Brain pericyte (primary cell): ENCODE data around the gene KATNIP.
A peak's percentile ranks its signal among the peaks of the same experiment; 100 is the strongest.

Source experiments
- DNase-seq: peaks from one replicate; pipeline ENCODE4 v3.0.0-alpha.2; 2012; ENCODE audit warnings: low read depth, low spot score

The KATNIP gene

DNA sequence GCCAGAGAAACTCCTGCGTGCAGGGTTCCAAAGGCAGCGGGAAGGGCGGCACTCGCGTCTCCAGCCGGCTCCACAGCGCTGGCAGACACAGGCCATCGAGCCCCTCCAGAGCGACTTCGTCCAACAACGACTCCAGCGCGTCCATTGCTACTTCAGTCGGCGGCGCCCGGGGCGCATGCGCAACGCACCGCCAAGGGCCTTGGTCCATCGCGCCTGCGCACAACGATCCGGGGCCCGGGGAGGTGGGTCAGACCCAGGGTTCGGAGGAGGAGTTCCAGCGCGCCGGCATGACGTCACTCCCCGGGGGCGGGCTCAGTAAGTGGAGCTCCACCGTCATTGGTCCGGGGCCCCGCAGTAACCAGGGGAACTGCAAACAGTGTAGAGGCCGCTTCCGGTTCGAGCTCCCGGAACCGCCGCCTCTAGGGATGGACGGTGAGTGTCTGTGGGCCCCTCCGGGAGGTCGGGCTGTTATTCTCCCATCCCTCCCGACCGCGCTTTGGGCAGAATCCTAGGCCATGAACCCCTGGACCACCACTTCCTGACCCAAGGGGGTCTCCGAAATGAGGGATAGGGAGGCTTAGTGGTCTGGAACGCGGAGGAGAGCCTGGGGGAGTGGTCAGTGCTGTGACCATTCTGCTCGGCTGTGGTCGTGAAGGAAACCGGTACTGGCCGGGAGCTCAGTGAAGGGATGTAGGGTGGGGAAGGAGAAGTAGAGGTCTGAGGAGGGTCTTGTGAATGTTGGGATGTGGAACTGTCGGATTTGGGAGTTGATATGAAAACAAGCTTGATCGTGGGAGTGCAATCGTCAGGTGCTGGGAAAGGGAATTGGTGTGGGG is at the start of gene KATNIP, which contains the start of gene GTF3C1:
Gene KATNIP (plus strand): TSS at position 399 of the 836 bp plus-strand sequence. CDS start 27 bp downstream, at position 426.
Gene GTF3C1 (minus strand): TSS at position 168 of the 836 bp plus-strand sequence. CDS start 23 bp downstream, at position 145.
- DNase-seq: peak; percentile 96

DNA sequence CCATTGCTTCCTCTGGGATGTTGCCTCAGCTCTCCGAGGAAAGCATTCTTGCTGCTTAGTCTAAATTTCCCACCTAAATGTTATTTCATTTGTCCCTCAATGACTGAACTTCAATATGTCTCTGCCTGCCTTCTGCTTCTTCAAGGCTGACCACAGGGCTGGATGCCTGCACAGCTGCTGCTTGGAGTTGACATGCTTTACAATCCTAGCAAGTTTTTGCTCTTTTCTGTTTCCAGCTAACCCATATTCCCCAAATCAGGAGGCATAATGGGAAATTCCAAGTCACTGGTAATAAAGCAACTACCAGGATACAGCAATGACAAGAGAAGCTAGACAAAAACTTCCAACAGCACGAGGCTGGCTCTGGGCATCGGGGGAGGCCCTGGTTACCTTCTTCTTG is 49.1 kb upstream of the KATNIP start:
- no peak for DNase-seq

DNA sequence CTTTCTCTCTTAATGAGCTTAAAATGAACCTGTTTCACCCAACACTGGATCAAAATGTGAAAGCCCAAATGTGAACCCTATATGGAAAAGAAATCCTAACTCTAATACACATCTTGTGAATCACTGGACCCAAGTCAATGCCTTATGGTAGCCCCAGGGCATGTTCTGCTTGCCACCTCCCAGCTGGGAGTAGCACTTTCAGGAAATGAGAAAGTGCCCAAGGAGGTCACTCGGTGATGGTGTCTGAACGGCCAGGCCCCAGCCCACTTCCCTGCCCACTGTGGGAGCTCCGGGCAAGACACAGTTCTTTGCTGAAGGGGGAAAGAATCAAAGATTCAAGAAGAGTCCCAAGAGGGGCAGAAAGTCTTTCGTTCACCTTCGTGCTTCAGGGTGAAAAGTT is 46.3 kb upstream of the KATNIP start:
- DNase-seq: no peak

DNA sequence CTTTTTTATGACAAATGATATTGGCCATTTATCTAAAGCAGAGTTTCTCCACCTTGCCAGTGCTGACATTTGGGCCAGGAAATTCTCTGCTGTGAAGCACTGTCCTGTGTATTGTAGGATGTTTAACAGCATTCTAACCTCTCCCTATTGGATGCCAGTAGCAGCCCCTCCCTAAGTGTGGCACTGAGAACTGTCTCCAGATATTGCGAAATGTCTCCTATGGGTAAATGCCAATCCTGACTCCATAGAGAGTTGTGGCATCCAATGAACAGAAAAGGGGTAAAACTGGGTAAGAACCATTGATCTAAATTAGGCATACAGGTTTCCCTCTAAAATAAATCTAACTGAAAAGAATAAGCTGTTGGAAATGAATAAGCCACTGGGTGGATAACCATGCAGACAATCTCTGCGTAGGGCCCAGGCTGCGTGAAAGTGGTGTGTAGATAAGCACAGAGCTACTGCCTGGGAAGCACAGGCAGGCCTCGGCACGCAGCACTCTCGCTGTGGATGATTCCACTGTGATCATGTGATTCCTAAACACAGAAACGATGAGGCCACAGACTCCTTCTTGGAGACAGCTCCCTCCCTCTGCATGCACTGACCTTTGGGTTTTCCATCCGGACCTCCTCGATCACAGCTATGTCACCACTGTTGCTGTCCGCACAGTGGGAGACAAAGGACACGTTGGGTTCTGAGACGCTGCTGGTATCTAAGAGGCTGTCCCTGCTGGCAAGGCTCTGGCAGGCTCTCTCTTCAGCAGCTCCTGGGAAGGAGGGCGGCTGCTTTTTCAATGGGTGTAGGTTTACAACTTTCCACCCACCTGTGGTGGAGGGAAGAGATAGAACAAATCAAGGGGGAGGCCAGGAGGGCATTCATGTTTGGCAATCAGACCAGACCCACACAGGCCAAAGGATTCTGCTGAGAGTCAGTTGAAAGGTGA is 44.4 kb upstream of the KATNIP start:
- no peak for DNase-seq

DNA sequence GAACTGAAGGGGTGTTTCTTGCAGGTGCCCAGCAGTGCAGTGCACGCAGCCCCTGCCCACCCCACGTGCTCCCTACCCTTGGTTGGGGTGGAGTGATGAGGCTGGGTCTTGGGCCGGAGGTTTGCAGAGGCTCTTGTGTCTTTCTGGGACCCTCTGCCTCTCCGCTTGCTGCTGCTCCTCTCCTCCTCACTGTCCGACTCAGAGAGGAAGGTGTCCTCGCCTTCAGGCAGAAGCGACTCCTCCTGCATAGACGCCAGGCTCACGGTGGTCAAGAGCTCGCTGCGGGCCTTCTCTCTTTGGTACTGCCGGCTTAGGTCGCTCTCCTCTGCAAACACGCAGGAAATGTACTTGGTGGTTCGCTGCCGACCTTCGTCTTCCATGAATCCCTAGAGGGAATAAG is 43.2 kb upstream of the KATNIP start:
- no peak for DNase-seq

DNA sequence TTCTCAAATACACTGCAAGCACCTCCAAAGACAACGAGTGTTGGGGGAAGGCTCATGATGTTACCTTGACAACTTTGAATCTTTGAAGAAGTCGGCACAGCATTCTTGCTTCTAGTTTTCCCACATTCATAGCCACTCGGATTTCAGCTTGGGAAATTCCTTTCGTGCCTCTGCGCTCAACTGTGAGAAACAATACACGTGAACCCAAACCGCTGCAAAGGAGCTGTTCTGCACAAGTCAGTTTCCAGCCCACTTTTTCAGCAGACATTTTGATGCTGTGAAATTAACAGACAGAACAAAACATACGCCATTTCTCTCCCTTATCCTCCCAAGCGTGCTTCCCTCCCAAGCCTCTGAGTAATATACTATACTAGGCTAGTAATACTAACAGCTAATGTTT is 41.5 kb upstream of the KATNIP start:
- no peak for DNase-seq

DNA sequence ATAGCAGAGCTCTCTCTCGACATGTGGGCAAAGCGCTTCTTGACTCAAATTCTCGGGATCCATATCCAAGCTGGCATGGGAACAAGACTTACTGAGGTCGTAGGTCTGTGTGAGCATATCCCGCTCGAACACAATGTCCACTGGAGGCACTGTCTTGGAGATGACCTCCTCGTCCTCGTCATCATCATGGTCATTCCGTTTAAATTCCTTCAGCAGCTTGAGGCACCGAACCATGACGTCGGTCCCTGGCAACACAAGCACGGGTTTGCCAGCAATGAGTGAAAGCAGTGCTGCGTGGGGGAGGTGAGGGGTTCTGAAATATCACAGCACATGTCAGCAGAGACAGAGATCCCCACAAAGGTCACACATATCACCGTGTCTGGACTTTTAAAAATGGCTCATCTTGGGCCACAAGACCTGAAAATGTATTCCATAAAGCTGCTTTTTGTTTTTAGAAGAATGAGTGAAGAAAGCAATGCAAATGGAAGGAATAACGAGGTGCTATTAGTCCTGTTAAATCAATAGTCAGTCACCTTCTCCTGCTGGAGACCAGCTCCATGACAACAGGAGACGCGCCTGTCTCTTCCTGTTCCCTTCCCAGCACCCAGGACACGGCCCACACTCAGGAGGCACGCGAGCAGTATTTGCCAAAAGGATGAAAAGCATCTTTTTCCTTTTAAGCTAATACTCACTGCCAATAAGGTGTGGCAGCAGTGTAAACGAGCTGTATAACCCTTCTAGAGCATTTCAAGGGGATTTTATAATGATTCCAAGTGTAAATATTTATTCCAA is 38.1 kb upstream of the KATNIP start:
- DNase-seq: no peak

DNA sequence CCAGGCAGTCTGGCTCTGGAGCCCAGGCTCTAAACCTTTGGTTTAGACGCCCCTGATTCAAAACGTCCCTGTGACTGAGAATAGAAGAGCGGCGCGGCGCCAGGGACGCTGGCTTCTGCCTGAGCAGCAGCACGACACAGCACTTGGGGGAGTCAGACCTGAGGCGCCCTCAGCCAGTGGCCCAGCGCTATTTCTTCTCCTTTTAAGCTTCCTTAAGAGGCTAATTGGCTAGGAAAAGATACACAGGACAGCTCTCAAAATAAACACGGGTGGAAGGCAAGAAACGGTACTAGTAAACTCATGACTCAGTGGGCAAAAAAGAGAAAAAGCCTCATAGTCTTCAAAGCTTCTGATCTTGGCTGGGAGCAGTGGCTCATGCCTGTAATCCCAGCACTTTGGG is 35.1 kb upstream of the KATNIP start:
- DNase-seq: no peak

DNA sequence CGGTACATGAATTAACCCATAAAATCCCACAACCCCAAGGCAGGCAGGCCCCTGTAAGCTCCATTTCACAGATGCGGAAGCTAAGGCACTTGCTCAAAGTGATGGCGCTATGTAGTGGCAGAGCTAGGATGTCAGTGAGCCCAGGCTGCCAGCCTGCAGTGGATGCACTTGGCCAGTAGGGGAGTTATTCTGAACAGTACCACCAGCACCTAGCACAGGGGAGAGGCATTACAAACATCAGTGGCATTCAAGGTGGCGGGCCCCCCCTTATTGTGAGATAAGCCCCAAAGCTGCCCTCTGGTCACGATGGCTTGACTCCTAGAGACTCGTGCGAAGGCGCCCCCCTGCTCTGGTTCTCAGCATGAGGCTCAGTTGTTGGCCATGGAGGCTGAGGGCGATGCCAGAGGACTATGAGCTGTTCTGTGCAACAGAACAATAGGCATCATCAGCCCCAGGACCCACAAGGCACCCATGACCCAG is 34.0 kb upstream of the KATNIP start:
- DNase-seq: no peak

DNA sequence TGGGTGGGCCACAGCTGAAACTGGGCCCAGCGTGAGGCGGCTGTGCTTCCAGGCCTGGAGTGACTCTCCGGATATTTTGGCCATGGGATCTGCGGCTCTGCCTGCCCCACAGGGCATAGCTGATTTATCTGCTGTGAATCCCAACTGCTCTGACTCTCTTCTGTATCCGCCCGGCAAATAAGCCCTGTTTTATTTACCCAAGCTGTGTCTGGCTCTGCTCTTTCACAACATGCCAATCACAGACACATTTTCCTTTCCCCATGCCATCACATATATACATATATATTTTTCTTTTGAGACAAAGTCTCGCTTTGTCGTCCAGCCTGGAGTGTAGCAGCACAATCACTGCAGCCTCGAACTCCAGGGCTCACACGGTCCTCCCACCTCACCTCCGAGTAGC is 33.6 kb upstream of the KATNIP start:
- no peak for DNase-seq

DNA sequence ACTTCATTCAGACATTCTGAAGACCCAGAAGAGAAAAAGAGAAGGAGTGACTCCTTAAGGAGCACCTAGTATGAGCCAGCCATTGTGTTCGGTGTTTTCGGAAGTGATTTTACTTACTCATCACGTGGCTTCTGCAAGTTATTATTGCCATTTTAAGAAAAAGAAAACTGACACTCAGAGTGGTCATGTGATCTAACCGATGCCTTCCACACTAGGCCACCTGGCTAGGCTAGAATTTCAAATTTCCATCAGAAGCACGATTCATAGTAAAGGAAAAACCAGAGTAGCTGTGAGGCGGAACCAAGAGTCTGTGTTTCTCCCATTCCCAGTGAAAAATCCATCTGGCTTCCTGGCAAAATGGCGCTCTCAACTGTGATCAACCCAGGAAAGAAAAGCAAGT is 32.3 kb upstream of the KATNIP start:
- no peak for DNase-seq

DNA sequence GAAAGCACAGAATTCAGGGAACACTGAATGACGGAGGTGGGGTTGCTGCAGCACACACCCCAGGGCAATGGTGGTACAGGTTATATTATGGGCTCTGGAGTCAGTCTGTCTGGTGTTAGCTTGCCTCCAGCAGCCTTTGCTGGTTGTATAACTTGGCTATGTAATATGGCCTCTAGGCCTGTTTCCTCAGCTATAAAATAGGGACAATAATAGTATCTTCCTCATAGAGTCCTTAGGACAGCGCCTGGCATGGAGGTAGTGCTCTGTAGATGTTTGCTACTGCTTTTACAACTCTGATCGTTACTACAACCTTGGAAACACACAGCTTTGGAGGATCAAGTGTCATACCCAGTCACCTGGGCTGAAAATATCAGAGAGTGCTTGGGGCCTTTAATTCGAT is 31.7 kb upstream of the KATNIP start:
- DNase-seq: no peak

DNA sequence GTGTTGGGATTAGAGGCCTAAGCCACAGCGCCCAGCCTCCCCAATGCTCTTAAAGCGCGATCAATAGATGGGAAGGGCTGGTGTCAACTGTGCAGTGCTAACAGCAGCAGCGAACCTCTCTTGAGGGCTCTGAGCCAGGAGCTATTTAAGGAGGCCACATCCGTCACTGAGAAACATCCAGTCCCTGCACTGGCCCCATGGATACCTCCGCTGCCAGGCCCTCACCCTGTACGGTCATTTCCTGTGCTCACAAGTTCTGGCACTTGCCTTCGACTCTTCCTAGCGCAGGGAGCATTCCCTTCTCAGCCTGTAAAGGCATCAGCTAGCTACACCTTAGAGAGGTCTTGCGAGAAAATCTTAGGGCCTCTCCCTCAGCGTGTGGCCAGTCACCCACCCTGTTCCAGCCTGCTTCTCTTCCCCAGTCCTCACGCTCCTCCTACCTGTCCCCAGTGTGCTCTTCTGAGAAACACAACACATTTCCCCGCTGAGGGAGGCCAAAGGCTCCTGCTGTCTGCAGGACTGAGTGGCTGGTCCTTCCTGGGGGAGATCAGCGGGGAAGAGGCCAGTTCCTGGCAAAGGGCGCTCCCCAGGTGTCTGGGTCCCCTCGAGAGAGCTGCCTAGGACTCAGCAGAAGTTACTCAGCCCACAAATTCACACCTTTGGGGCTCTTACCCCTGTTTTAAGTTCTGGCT is 28.8 kb upstream of the KATNIP start:
- no peak for DNase-seq

DNA sequence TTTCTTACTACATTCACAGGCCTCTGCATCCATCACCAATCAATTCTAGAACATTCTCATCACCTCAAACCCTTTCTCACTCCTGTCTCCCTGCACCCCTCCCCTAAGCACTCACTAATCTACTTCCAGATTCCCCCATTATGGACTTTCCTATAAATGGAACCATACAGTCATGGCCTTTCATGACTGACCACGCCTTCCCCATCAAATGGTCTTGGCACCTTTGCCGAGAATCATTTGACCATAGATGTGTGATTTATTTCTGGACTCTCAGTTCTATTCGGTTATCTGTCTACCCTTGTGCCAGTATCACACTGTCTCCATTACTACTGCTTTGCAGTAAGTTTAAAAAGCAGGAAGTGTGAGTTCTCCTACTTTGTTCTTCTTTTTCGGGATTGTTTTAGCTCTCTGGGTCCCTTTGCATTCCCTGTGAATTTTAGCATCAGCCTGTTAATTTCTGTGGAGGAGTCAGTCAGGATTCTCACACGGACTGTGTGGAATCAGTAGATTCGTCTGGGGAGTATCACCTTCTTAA is 27.7 kb upstream of the KATNIP start:
- DNase-seq: no peak

DNA sequence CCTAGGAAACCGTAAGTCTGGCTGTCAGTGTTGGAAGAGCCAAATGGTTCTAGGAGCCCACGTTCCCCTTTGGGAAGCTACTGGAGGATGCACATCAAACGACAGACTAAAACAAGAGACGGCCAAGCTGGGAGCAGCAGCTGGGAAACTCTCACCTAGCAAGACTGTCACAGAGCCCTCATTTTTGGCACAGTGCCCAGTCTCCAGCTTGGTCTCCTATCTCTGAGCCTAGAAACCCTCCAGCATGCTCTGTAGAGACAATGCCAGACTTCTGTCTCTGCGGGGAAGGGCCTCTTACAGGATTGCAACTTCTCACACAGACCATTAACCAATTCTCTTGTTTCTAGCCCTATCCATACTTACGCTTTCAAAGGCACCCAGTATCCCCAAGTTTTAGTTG is 23.8 kb upstream of the KATNIP start:
- DNase-seq: no peak

DNA sequence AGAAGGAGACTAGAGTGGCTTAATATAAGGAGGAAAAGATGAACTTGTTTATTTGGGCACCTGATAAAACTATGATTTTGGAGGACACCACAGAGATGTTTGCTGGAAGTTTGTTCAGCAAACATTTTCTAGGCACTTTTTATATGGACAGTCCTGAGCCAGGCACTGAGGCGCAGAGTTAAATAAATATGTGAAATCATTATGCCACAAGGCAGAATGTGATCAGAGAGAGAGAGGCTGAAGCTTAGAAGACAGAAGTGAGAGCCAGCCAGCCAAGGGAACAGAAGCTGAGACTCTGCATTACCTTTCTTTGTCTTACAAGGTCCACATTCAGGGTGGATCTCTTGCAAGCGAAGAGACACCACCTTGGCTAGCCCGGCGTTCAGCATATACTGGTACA is 21.6 kb upstream of the KATNIP start:
- no peak for DNase-seq

DNA sequence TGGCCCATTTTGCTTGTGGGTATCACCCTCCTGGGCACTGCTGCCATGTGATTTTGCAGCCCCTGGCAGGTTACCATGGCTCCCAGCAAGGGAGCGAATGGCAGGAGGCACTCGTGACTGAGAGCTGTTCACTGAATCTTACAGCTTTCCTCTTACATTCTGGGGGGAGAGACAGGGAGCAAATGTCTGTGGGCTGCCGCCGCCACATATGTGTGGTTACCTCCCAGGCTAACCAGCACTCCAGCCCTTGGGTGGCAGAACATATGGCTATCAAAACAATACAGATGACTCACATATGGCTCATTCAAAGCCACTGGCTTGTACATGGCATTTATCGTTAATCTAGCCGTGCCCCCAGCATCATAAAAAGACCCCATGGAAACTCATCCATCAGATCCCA is 20.0 kb upstream of the KATNIP start:
- DNase-seq: no peak

DNA sequence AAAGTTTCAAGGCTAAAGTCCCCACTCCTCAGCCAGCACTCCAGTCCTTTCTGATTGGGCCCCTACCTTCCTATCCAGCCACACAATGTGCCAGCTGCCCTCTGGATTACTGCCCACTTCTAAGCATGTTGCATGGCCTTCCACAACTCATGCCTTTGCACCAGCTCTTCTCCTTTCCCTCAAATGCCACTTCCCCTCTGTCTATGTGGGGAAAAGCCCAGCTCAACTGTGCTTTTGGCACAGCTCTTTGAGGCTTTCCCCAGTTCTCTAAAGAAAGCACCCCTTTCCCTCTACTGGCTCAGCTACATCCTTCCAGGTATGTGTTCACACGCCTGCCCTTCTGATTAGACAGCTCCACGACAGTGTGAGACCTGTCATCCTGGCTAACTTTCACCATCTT is 18.8 kb upstream of the KATNIP start:
- no peak for DNase-seq

DNA sequence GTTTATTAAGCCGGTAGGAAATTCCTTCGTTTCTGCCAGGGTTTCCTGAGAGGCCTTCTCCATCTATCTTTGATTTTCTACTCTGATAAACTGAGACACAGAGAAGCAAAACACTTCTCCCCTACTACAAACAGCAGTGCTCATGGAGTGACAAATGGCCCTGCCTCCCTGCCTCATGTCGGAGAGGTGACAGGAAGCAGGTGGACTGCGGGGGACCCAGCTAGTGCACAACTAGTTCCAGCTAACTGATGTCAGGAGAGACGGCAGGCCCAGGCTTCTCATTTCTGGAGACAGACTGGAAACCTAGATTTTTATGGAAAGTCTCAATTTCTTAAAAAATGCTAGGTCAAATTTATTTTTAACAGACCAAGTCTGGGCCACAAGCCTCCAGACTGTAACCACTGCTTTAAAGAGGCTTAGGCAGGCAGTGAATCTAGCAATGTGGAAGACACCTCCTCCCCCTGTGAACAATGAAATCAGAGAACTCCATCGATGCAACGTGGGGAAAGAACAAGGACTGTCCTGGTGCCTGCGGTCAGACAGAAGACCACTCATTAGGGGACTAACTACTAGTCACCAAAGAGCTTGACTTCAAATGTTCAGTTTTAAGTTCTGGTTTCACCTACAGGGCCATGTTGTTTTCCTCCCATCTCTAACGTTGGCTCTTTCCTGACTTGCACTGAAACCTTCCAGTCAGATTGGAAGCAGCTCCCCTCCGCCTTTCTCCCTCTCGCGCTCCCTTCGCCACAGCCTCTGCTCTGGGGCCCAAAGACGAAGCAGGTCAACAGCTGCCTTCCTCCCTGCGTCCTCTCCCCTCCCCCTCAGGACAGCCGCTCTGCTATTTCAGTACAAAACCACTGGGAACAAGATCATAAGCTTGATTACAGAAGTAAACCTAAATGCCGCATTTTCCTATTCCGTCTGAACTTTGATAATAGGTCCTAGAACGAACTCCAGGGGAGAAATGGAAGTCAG is 17.8 kb upstream of the KATNIP start:
- no peak for DNase-seq

DNA sequence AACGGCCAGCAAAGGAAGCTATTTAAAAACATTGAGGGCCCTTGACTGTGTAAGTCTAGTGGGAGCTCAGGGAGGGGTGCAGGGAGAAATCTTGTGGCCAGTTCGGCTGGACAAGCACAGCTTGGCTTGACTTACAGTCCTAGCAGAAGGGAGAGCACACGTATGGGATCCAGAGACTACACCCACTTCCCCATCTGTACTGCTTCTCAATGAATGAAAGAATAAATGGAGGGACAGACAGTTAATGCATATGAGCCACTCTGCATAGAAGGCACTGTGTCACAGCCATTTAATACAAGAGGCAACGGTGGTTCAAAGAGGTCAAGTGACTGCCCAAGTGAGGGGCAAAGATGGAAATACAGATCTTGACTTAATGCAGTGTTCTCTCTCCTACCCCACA is 15.7 kb upstream of the KATNIP start:
- no peak for DNase-seq
